Stimulated activated CD8-positive, alpha-beta memory T cell treated with anti-CD3 and anti-CD28 coated beads, Interleukin-15, amount 100 ng/mL, for 4 hours (primary cell): ENCODE measurements around the gene CDKL4.
"Not testable (repeated sequence)": the region's sequence is repeated elsewhere in the genome, so short reads cannot be mapped to it uniquely, and the experiment has no call there.

Experiments
- DNase-seq, 2 donors: peaks; one replicate each; pipeline ENCODE4 v3.0.0-alpha.2; 2020; ENCODE audit warnings: low read depth in 2 of 2

The CDKL4 gene

DNA sequence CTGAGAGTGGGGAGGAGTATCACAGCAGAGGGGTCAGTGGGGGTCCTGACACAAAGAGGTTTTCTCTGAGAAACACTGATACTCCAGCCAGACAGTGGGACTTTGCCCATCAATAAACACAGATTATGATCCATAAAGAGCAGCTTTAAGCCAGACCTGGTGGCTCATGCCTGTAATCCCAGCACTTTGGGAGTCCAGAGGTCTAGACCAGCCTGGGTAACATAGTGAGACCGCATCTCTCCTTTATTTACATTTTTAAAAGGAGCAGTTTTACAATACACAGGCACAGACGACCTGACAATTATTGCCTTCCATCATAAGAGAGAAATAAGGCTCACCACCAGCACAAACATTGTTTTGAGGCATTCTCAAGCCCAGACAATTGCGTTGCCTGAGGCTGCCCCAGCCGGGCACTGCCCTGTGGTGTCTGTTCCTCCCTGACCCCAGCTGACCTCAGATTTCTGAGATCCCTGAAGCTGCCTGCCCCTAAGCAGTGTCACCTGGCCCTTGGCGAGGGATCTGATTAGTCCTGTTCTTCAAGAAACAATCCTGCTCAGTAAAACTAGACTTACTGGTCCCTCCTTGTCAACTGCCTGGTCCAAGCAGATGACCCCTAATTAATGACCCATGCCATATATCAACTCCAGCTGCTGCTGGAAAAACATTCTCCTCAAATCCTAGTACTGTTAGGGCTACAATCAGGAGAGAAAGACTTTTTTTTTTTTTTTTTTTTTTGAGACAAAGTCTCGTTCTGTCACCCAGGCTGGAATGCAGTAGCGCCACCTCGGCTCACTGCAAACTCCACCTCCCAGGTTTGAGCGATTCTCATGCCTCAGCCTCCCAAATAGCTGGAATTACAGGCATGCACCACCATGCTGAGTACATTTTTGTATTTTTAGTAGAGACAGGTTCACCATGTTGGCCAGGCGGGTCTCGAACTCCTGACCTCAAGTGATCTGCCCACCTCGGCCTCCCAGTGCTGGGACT lies 63.5 kb downstream of the CDKL4 start:
- no peak for DNase-seq

DNA sequence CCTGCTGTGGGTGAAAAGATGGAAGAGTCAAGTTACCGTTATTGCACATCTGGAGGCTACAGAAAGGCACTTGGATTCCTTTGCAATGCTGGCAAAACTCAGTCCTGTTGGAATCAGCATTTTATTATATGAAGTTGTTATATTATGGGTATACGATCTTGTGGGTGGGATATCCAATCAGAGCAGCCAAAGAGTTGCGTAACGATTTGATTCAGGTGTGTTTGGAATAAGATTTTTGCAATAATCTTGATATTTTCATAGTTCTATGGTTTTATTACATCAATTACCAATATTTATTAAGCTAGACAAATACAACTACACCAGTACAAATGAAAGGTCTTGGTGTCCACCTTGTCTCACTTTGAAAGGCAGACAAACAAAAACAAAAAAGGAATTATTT lies 65.0 kb downstream of the CDKL4 start:
- DNase-seq = no peak

DNA sequence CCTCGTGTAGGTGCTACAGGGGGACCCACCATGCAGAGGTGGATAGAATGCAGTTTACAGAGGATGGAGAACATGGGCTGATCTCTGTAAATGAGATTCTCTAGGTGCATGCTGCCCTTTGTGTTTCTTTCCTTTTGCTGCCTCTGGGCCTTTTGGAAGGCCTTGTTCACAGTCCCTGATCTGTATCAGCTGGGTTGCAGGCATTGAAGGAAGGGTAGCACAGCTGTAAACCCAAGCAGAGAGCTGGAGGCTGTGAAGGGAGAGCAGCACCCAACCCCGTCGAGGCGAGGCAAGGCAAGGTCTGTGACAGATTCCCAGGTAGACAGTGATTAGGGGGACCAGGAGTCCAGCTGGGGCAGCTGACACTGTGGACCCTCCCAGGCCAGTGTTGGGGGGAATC lies 66.8 kb downstream of the CDKL4 start:
- no peak for DNase-seq

DNA sequence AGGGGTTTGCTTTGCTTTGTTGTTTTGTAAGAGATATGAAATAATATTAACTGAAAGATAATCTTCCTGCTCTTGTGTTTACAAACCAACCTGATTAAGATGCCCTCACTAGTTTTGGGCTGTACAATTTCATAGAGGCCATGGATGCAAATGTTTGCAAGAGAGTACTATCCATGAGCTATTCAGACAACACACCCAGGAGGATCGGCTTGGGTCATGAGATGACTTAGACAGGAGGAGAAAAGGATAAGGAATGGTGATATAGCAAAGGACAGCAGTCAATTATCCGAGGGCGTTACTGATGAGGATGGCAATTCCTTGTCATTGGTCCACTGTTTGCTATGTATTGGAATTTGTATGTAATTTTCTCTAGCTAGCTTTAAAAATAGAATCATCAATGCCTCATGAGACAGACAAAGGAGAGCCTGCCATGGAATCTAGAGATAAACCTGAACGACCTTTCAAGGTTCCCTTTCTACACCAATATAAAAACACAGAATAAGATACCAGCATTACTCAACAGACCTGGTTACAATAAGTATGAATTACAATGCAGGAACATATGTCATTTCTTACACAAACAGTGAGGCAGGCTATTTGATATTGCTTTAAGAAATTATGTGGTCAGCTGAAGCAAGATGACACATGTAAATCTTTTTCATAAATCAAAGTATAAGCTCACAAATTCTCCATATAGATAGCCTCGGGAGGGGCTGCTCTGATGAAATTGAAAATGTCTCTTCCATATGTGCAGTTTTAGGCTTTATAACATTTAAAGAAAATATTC lies 68.6 kb downstream of the CDKL4 start:
- no peak for DNase-seq

DNA sequence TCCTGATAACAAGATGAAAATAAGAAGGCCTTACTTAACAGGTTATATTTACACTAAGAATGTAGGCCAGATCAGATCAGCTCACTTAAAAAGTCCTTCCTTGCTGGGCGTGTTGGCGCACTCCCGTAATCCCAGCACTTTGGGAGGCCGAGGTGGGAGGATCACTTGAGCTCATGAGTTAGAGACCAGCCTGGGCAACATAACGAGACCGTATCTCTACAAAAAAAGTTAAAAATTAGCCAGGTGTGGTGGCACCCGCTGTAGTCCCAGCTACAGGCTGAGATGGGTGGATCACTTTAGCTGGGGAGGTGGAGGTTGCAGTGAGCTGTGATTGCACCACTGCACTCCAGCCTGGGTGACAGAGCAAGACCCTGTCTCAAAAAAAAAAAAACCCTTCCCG lies 69.7 kb downstream of the CDKL4 start:
- DNase-seq = no peak

DNA sequence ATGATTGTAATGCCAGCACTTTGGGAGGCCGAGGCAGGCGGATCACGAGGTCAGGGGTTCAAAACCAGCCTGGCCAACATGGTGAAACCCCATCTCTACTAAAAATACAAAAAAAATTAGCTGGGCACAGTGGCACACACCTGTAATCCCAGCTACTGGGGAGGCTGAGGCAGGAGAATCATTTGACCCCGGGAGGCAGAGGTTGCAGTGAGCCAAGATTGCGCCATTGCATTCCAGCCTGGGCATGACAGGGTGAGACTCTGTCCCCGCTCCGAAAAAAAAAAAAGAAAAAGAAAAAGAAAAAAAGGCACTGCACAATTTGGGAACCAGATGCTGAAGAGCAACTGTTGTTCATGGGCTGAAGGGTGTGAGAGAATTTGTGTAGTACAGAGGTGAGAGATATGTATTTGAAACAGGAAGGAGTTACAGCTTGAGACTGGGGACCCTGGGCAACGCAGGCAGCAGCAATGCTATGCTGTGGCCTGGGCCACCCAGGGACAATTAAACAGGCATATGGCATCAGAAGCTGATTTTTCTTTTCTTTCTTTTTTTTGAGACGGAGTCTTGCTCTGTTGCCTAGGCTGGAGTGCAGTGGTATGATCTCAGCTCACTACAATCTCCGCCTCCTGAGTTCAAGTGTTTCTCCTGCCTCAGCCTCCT lies 71.6 kb downstream of the CDKL4 start:
- DNase-seq = not testable (repeated sequence)

DNA sequence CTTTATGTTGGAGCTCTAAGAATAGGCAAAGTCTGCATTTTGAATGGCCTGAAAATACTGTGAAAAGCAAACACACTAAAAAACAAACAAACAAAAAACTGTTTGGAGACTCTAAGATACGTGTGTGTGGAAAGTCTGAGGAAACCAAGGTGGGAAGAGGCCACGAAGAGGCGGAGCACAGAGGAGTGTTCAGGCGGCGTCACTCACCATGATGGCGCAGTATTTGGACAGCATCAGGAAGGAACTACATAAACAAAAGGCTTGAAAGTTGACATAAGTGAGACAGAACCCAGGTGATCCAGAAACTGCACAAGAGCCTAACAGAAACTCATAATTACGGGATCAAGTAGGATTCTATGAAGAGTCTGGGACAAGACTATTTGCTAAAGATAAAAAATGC lies 72.1 kb downstream of the CDKL4 start:
- DNase-seq = no peak

DNA sequence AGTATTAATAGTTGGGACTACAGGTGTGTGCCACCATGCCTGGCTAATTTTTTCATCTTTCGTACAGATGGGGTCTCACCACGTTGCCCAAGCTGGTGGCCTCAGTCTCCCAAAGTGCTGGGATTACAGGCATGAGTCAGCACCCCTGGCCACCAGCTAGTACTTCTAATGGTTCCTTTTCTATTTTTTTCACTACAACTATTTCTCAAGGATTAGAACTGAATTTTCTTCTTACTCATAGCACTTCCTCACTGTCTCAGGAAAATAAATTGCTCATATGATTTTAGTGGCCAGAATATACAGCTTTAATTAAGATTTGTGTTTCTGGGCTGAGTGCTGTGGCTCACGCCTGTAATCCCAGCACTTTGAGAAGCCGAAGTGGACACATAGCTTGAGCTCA lies 79.7 kb downstream of the CDKL4 start:
- DNase-seq = no peak

DNA sequence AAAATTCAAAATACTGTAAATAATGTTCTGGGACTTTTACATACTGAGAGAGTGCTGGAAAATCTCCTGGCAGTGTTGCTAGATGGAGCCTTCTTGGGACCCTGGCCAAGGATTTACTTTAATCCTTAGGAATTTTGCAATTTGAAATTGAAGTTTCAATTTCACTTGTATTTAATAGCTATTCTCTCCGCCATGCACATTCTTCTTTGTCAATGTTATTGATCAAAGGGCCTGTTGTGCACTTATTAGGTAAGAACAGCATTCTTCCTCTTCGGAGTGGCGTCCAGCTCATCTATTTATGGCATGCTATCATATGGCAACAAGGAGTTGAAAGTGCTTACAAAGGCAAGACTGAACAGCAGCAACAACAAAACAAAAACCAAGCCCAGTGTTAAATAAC lies 82.8 kb downstream of the CDKL4 start:
- DNase-seq = no peak

DNA sequence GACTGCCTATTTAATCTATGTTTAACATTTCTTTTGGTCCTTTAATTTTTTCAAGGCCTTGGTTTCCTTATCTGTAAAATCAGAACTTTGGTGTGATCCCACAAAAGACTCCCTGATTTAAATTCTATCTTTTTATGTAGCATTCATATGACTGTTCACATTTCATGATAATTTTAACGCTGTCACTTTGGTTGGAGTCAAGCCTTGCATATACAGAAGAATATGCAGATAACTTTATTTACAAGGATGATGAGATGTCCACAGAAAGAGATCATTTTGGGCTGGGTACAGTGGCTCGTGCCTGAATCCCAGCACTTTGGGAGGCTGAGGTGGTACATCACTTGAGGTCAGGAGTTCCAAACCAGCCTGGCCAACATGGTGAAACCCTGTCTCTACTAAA lies 84.5 kb downstream of the CDKL4 start:
- DNase-seq = no peak

DNA sequence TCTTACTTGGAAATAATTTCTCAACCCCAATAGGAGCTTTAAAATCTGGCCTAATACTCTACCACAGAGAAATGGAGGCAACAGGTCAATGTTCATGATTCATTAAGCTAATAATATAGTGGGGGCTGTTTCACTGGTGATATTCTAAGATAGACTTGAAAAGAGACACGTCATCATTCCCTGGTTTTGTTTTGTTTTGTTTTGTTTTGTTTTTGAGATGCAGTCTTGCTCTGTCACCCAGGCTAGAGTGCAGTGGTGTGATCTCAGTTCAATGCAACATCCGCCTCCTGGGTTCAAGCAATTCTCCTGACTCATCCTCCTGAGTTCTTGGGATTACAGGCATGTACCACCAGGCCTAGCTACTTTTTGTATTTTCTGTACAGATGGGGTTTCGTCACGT lies 85.4 kb downstream of the CDKL4 start:
- no peak for DNase-seq

DNA sequence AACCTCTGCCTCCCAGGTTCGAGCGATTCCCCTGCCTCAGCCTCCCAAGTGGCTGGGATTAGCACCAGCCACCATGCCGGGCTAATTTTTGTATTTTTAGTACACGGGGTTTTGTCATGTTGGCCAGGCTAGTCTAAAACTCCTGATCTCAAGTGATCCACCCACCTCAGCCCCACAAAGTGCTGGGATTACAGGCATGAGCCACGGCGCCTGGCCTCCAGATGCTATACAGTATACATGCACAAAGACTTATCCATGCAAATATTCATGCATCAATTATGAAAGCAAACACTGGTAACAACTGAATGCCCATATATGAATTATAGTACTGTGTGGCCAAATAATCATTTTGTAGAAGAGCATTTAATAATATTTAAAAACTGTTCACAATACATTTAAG lies 86.9 kb downstream of the CDKL4 start:
- DNase-seq = no peak

DNA sequence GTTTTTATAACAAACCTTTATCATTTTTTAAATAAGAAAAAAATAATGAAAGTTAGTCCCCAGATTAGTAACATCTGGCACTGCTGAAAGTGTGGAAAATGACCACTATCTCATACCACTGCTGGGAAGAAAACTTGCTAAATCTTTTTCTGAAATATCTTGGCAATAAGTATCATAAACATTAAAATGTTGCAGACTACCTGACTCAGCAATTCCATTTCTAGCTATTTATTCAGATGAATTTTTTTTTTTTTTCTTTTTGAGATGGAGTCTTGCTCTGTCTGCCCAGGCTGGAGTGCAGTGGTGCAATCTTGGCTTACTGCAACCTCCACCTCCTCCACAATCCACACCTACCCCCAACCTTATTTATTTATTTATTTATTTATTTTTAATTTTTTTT lies 87.7 kb downstream of the CDKL4 start:
- DNase-seq = no peak

DNA sequence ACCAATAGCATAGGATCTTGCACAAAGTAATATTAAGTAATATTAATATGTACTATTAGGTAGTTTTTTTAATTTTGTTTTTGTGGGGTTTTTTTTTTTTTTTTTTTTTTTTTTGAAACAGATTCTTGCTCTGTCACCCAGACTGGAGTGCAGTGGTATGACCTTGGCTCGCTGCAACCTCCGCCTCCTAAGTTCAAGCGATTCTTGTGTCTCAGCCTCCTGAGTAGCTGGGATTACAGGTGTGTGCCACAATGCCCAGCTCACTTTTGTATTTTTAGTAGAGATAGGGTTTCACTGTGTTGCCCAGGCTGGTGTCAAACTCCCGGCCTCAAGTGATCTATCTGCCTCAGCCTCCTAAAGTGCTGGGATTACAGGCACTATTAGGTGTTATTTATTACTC lies 88.2 kb downstream of the CDKL4 start:
- DNase-seq = not testable (repeated sequence)

DNA sequence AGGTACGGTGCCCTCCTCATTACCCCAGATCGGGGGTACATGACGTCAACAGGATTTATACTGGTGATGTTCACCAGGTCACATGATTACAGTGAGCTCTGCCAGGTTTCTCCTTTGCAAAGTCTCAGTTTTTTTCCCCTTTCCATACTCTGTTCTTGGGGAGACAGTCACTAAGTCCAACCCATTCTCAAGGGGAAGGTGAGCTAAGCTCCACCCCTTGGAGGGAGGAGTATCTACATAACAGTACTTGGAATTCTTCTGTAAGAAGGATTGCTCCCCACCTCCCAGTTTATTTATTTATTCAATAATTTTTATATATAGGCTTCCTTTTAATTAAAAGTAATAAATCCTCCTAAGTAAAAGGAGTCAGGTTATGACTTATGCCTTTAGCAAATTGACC lies 88.8 kb downstream of the CDKL4 start:
- DNase-seq = no peak

DNA sequence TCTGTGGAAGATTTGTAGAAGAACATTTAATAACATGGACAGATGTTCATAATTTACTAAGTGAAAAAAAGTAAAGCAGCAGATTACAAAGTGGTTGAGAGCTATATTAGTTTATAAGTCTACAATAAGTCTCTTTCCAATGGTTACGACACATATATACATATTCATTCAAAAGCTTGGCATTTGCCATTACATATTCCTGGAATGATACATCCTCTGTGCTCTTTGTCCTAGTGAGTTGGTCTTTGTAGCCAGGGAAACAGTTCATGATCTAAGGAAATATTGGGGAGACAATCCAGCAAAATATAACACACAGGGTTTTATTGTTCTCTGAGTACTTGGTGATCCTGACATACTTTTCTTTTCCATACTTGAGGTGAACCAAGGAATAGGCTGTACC lies 90.5 kb downstream of the CDKL4 start:
- DNase-seq = no peak

DNA sequence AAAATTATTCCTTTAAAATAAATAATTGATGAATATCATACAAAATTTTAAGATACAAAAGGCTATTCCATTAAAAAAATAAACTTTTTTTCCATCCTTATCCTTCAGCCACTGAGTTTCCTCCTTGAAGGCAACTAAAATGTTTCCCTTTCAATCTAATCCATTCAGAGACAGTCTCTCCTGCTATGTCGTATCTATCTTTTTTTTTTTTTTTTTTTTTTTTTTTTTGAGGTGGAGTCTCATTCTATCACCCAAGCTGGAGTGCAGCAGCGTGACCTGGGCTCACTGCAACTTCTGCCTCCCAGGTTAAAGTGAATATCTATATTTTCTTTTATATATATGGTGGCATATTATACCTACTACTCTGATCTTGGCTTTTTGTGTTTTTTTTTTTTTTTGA lies 91.3 kb downstream of the CDKL4 start:
- no peak for DNase-seq

DNA sequence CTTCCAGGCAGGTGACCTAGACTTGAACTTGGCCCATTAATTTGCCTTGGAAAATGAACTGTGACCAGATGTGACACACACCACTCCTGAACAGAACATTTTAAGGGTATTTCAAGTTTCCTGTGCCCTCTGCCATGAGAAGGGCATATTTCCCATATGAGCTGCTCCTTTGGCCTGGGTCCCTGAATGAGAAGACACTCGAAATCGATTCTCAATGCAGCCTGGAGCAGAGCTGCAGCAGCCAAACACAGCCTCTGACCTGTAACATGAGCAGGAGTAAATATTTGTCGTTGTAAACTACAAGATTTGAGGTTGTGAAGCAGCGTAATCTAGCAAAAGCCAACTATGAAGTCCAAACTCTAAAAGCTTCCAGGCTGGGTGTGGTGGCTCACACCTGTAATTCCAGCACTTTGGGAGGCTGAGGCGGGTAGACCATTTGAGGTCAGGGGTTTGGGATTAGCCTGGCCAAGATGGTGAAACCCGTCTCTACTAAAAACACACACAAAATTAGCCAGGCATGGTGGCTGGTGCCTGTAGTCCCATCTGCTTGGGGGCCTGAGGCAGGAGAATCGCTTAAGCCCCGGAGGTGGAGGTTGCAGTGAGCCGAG lies 92.8 kb downstream of the CDKL4 start:
- DNase-seq = no peak

DNA sequence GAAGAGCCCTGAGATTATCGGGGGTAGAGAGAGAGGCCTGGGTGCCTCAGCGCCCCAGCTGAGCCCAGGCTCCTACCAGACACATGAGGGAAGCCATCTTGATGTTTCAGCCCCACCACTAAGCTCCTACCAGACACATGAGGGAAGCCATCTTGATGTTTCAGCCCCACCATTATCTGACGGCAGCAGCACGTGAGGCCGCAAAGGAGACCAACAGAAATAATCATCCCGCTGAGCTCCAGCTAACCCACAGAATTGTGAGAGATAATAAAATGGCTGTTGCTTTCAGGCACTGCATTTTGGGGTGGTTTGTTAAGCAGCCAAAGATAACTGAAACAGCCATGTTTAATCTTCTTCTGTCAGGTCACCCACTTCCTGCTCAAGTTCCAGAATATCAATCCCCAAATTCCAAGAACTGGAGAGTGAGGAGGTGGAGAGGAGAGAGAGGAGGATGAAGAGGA lies 93.6 kb downstream of the CDKL4 start:
- no peak for DNase-seq

DNA sequence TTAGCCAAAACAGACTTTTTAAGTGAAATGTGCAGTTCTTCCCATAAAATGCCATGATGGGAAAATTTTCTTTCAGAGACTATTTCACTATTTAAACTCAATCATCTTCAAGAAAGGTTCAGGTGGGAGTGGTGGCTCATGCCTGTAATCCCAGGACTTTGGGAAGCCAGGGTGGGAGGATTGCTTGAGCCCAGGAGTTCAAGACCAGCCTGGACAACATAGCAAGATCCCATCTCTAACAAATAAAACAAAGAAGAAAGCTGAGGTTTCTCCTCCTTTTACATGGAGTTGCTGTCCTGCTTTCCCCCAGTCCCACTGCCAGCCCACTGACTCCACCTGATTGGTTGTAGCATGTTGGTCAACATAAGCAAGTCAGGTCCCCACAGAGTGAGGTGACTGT lies 97.1 kb downstream of the CDKL4 start:
- no peak for DNase-seq

DNA sequence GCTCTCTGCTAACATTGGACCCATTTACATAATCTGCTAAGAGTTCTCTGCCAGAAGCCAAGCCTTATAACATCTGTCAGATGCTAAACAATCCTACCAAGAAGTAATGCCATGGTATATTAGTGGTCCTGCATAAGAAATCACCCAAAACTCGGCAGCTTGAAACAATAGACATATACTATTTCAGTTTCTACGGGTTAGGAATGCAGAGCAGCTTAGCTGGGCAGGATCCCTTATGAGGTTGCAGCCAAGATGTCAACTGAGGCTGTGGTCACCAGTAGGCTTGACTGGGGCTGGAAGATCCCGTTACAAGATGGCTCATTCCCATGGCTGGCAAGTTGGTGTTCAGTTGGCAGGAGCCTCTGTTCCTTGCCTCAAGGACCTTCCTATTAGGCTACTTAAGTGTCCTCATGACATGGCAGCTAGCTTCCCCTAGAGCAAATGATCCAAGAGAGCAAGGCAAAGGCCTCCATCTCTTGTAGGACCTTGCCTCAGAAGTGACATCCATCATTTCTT lies 97.8 kb downstream of the CDKL4 start:
- no peak for DNase-seq

DNA sequence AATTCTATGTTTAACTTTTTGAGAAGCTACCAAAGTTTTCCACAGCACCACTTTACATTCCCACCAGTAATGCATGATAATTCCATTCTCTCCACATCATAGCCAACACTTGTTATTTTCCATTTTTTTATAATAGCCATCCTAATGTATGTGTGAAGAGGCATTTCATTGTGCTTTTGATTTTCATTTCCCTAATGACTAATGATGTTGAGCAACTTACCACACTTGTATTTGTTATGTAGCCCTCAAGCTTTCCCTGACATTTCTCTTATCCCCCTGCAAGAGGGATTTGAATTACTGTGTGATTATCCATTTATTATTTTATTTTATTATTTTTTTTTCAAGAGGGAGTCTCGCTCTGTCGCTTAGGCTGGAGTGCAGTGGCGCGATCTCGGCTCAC lies 99.4 kb downstream of the CDKL4 start:
- no peak for DNase-seq
